Glutamatergic neuron (in vitro differentiated cells): Measurements from ENCODE around the gene SPOCK2. TPM values are rescaled to one million over a fixed set of nuclear protein-coding genes. Genes with fewer than 3 reads are reported as not detected.

Experiments
- DNase-seq: peaks from one replicate; pipeline ENCODE4 v3.0.0; 2022
- H3K27ac Mint-ChIP-seq: one replicate; pipeline ENCODE4 v1.8.0; 2020; ENCODE audit warnings: mild to moderate bottlenecking, mixed read lengths, inconsistent platforms; ENCODE audit not compliant: unreplicated experiment
- H3K27me3 Mint-ChIP-seq: one replicate; pipeline ENCODE4 v1.8.0; 2020; ENCODE audit warnings: mild to moderate bottlenecking, moderate library complexity, mixed read lengths, inconsistent platforms; ENCODE audit not compliant: unreplicated experiment
- H3K36me3 Mint-ChIP-seq: one replicate; pipeline ENCODE4 v1.8.0; 2020; ENCODE audit warnings: mild to moderate bottlenecking, mixed read lengths, inconsistent platforms; ENCODE audit not compliant: unreplicated experiment
- H3K4me1 Mint-ChIP-seq: one replicate; pipeline ENCODE4 v1.8.0; 2020; ENCODE audit warnings: mild to moderate bottlenecking, low read depth, mixed read lengths, inconsistent platforms; ENCODE audit not compliant: unreplicated experiment
- H3K4me3 Mint-ChIP-seq: one replicate; pipeline ENCODE4 v1.8.0; 2020; ENCODE audit warnings: mild to moderate bottlenecking, mixed read lengths, inconsistent platforms; ENCODE audit not compliant: unreplicated experiment
- H3K9me3 Mint-ChIP-seq: one replicate; pipeline ENCODE4 v1.8.0; 2020; ENCODE audit warnings: mild to moderate bottlenecking, moderate library complexity, mixed read lengths, inconsistent platforms; ENCODE audit not compliant: unreplicated experiment
- total RNA-seq: library from RNA; stranded (reverse); fragmentation: NEBNext Ultra II Directional; extraction: Animal tissue kit (Norgen Biotek cat#: 25700); gene quantifications from one replicate; pipeline ENCODE4 v1.2.1, GENCODE V29; 2021; ENCODE audit not compliant: unreplicated experiment
- TF ChIP-seq, protein P1 (sequence below): fragments of 200-600 bp; sonication (generic); IDR thresholded peaks from one replicate; pipeline ENCODE4 v1.5.0; 2021; ENCODE audit not compliant: partially characterized antibody, unreplicated experiment

Gene SPOCK2
- total RNA-seq, 1 donor from 2014 or later, result 362 TPM

DNA sequence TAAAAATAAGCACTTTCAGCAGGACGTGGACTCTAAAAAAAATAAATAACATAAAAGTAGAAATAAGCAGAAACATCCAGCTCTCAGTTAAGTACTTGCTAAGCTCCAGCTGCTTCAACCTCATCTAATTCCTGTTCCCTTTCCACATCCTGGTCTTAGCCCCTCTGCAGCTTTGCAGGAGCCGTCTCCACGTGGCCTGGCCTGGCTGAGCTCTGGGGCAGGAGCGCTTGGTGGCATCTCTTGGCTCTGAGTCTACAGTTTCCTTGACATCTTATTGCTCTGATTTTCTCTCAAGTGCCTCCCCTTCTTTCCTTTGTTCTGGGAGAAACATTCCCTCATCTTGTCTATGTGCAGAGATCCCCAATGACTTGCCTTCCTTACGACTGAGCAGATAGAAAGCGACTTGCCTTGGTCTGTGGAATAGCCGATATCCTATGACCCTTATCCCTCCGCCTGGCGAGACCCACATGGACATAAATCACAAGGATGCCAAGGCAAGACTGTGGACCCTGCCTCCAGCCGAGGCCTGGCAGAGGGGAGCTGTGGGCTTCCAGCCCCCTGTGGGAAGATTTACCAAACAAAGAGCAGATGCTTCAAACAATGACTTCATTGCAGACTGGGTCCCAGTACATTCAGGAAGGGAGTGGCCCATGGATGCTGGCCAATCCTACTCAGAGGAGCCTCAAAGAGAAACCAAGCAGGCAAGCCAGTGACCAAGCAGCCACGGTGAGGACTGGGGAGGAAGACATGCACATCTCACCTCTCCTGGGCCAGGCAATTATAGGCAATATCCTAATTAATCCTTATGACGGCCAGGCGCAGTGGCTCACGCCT lies 61.9 kb downstream of the SPOCK2 start:
- Mint-ChIP-seq H3K4me1 (peaks cover 2% of the 10 kb centered on the region), H3K4me3 (no peak overlapping the region), H3K9me3 (peaks cover 6% of the 10 kb centered on the region), H3K27me3 (no peaks in the 10 kb centered on the region), H3K36me3 (peaks cover 5% of the 10 kb centered on the region), H3K27ac (no peak overlapping the region)
- TF ChIP-seq, protein P1, sequence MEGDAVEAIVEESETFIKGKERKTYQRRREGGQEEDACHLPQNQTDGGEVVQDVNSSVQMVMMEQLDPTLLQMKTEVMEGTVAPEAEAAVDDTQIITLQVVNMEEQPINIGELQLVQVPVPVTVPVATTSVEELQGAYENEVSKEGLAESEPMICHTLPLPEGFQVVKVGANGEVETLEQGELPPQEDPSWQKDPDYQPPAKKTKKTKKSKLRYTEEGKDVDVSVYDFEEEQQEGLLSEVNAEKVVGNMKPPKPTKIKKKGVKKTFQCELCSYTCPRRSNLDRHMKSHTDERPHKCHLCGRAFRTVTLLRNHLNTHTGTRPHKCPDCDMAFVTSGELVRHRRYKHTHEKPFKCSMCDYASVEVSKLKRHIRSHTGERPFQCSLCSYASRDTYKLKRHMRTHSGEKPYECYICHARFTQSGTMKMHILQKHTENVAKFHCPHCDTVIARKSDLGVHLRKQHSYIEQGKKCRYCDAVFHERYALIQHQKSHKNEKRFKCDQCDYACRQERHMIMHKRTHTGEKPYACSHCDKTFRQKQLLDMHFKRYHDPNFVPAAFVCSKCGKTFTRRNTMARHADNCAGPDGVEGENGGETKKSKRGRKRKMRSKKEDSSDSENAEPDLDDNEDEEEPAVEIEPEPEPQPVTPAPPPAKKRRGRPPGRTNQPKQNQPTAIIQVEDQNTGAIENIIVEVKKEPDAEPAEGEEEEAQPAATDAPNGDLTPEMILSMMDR, result no peak
- DNase-seq, result no peak

DNA sequence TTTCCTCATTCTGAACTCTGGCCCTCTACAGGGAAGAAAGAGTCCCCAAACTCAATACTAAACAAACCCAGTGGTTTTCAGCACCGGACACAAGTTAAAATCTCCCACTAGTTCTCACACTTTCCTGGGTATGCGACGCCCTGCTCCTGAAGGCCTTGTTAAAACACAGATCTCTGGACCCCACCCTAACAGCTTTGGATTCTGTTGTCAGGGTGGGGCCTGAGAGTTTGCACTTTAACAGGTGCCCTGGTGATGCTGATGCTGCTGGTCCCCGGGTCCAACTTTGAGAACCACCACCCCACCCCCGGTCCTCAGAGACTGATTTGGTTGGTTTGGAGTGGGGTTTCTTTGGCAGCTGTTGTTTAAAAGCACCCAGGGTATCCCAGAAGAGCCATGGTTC lies 62.5 kb downstream of the SPOCK2 start:
- H3K36me3 Mint-ChIP-seq, result peaks cover 5% of the 10 kb centered on the region
- no peak overlapping the region for H3K27ac Mint-ChIP-seq
- no peak for DNase-seq
- TF ChIP-seq, protein P1, result no peak
- H3K27me3 Mint-ChIP-seq, result no peaks in the 10 kb centered on the region
- H3K4me1 Mint-ChIP-seq, result peaks cover 2% of the 10 kb centered on the region
- no peak overlapping the region for H3K4me3 Mint-ChIP-seq
- peaks cover 6% of the 10 kb centered on the region for H3K9me3 Mint-ChIP-seq

DNA sequence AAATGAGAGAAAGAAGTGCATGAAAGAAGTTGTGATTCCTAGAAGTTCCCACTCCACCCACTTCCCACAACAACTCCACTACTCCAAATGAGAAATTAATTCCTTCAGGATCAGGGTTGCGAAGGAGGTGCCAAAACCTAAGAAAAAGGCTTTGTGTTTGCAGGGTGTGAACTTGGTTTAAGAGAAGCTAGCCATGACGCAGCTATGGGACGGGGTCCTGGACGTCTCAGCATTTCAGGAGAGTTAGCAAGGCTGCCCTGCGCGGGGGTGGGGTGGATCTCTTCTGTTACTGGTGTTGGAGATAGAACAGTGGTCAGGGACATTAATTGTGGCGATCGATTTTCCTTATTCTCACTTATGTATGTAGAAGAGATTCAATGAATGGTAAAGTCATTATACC lies 63.0 kb downstream of the SPOCK2 start:
- H3K9me3 Mint-ChIP-seq, result peaks cover 6% of the 10 kb centered on the region
- H3K4me3 Mint-ChIP-seq, result no peak overlapping the region
- no peaks in the 10 kb centered on the region for H3K27me3 Mint-ChIP-seq
- TF ChIP-seq, protein P1, result no peak
- DNase-seq, result no peak
- H3K4me1 Mint-ChIP-seq, result peaks cover under 1% of the 10 kb centered on the region
- no peak overlapping the region for H3K27ac Mint-ChIP-seq
- peaks cover 5% of the 10 kb centered on the region for H3K36me3 Mint-ChIP-seq

DNA sequence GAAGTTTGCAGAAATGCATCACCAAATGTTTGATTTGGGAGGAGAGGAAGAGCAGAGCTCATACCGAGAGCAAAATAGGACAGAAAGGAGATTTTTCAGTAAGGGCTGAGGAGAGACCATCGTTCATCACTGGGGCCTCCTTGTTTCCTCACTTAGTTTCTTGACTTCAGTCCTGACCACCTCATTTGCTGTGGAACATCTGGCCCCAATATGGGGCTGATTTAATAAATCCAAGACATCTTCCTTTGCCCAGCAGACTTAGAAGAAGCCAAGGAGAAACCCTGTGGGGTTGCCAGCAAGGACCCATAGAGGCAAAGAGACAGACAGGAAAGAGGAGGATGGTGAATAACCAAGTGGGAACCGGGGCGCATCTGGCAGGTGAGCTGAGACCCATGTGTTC lies 63.8 kb downstream of the SPOCK2 start:
- TF ChIP-seq, protein P1, result no peak
- H3K9me3 Mint-ChIP-seq, result peaks cover 6% of the 10 kb centered on the region
- no peak overlapping the region for H3K4me3 Mint-ChIP-seq
- no peaks in the 10 kb centered on the region for H3K27me3 Mint-ChIP-seq
- H3K36me3 Mint-ChIP-seq, result peaks cover 5% of the 10 kb centered on the region
- DNase-seq, result no peak
- no peak overlapping the region for H3K27ac Mint-ChIP-seq
- no peaks in the 10 kb centered on the region for H3K4me1 Mint-ChIP-seq

DNA sequence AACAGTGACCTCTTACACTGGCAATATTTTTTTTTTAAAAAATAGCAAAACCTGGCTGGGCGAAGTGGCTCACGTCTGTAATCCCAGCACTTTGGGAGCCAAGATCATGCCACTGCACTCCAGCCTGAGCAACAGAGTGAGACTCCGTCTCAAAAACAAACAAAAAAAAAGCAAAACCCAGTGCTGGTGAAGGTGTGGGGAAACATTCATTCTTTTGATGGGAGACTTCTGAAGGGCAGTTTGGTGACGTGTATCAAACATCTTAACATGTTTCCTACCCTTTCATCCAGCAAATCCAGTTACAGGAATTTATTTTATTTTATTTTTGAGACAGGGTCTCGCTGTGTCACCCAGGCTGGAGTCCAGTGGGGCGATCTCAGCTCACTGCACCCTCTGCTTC lies 66.1 kb downstream of the SPOCK2 start:
- DNase-seq, result no peak
- no peaks in the 10 kb centered on the region for H3K27me3 Mint-ChIP-seq
- TF ChIP-seq, protein P1, result no peak
- H3K27ac Mint-ChIP-seq, result no peak overlapping the region
- H3K4me3 Mint-ChIP-seq, result no peak overlapping the region
- H3K9me3 Mint-ChIP-seq, result peaks cover 4% of the 10 kb centered on the region
- H3K36me3 Mint-ChIP-seq, result peaks cover 4% of the 10 kb centered on the region
- no peaks in the 10 kb centered on the region for H3K4me1 Mint-ChIP-seq
